ENCODE data around the gene ZBTB48.

DNA sequence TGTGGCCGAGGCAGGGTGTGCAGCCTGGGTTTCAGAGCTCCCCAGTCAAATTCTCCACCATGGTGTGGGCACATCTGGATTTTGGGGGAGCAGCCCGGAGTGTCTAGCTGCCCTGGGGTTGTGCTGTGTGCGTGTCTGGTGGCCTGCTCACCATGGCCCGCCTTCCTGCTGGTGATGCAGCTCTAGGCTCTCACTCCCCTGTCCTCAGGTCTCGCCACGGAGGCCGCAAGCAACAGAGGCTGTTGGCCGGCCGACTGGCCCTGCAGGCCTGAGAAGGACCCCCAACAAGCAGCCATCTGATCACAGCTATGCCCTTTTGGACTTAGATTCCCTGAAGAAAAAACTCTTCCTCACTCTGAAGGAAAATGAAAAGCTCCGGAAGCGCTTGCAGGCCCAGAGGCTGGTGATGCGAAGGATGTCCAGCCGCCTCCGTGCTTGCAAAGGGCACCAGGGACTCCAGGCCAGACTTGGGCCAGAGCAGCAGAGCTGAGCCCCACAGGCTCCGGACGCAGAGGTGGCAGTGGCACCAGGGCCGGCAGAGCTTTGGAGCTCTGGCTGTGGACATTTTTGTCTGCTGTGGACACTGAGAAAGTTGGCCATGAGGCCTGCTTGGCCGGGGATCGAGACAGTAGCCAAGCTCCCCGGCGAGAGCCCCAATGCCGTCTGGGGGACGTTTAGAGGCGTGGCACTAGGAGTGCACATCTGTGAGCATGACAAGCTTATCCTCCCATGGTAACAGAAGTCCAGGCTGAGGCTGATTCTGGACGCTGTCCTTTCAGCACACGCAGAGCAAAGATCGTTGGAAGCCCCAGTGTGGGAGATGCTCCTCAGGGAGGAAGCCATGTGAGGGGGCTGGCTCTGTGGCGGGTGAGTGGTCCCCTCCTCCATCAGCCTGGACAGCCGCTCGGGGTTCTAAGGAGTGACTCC lies 53.1 kb downstream of the ZBTB48 start:
- TF ChIP-seq, protein P1, sequence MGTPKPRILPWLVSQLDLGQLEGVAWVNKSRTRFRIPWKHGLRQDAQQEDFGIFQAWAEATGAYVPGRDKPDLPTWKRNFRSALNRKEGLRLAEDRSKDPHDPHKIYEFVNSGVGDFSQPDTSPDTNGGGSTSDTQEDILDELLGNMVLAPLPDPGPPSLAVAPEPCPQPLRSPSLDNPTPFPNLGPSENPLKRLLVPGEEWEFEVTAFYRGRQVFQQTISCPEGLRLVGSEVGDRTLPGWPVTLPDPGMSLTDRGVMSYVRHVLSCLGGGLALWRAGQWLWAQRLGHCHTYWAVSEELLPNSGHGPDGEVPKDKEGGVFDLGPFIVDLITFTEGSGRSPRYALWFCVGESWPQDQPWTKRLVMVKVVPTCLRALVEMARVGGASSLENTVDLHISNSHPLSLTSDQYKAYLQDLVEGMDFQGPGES (IDR thresholded peaks at IDR 0.05; ENCODE audit: low read depth, low read length), result no peak
- TF ChIP-seq, protein P2, sequence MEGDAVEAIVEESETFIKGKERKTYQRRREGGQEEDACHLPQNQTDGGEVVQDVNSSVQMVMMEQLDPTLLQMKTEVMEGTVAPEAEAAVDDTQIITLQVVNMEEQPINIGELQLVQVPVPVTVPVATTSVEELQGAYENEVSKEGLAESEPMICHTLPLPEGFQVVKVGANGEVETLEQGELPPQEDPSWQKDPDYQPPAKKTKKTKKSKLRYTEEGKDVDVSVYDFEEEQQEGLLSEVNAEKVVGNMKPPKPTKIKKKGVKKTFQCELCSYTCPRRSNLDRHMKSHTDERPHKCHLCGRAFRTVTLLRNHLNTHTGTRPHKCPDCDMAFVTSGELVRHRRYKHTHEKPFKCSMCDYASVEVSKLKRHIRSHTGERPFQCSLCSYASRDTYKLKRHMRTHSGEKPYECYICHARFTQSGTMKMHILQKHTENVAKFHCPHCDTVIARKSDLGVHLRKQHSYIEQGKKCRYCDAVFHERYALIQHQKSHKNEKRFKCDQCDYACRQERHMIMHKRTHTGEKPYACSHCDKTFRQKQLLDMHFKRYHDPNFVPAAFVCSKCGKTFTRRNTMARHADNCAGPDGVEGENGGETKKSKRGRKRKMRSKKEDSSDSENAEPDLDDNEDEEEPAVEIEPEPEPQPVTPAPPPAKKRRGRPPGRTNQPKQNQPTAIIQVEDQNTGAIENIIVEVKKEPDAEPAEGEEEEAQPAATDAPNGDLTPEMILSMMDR (IDR thresholded peaks at IDR 0.05), result no peak
- TF ChIP-seq TAF1 (IDR thresholded peaks at IDR 0.05; ENCODE audit: borderline replicate concordance, low read depth, low read length) (no peak), FOXJ3 (CRISPR knock-in tag; IDR thresholded peaks at IDR 0.05) (no peak), SMC3 (IDR thresholded peaks at IDR 0.05; ENCODE audit: low read depth, low read length) (no peak), MXI1 (IDR thresholded peaks at IDR 0.05; ENCODE audit: low read depth, low read length) (no peak), RCOR1 (IDR thresholded peaks at IDR 0.05; ENCODE audit: low read length) (no peak)

All from SK-N-SH (cell line).